NCI-H2107 treated with DMSO at 0.1 percent for 48 hours (cell line): ENCODE data around the gene TECTB.

ENCODE experiments used
- DNase-seq: peaks from one replicate; lab custom pipeline; 2025; ENCODE audit not compliant: unreplicated experiment; lab: John Stamatoyannopoulos, UW

The TECTB gene

DNA sequence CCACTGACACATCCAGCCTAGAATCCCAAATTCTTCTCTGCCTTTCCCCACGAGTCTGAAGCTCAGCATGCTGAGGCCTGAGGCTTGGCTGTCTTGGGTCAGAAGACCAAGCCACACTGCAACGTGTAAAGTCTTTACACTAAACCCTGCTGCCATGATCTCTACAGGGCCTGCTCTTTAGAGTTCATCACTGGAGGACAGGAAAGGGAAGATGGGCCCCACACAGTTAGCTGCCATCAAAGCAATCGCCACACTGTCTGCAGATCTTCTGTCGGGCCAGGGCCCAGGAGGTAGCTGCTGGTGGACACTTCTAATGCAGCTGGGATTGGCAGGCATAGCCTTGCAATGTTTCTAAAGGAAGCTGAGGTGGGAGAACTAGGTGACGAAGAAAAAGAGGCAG, 8.4 kb upstream of the TECTB start:
- no peak for DNase-seq

DNA sequence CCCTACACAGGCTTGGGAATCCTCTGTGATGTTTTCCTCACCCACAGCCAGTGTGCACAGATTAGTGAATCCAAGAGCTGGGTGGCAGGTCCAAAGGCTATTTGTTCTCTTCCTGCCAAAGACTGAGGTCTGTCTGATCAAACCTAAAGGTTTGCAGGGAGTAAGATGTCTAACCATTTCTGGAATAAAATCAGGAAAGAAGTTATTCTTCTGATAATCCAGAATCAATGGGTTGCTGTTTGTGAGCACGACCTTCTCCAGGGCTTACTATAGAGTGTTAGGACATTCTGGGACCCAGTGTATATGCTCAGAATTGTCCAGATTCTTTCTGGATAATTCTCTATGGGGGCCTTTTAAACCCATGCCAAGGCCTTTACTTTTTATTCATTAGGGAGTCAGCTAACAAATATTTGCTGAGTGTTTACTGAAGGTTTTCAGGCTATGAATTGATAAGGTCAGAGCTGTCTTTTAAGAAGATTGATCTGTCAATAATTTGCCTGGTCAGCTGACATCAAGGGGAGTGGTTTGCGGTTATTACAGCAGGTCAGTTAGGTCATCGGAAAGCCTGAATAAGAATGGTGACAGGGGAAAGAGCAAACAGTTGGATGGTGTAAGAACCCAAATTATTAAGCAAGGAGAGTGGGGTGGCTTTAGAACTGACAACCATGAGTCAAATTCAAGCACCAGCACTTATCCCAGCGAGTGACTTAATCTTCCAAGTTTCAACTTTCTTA, 7.5 kb upstream of the TECTB start:
- no peak for DNase-seq

DNA sequence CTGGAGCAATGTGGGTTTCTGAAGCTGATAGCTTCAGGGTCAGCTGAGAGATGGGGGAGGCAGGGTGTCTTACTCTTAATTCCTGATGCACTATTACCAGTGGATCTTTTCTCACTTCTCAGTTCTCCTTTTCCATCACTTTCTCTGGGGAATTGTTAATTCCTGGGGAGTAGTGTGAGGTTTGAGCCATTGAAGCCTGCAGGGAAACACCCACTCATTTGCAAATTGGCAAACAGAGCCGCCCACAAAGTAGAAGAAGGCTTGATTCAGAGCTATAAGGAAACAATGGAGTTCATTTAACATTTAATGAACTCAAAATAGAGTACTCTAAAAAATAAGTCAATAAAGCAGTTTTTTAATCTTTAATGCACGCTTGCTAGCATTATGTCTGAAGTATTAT, 4.3 kb upstream of the TECTB start:
- no peak for DNase-seq

DNA sequence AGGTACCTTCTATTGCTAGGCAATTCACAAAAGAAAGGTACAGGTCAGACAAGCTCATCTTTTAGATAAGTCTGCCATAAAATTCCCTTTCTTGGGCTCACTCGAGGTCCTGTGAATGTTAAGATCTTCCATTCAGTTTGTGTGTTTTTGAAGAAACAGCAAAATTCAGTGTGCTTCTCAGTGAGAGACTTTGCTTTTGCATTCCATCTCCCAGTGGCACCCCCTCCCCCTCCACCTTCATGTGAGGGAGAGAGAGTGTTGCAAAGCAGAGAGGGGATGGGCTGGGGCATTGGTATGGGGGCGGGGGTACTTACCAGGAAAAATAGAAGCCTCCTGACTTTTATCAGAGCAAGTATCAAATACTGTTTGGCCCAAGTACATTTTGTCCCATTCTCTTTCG, 3.8 kb upstream of the TECTB start:
- no peak for DNase-seq

DNA sequence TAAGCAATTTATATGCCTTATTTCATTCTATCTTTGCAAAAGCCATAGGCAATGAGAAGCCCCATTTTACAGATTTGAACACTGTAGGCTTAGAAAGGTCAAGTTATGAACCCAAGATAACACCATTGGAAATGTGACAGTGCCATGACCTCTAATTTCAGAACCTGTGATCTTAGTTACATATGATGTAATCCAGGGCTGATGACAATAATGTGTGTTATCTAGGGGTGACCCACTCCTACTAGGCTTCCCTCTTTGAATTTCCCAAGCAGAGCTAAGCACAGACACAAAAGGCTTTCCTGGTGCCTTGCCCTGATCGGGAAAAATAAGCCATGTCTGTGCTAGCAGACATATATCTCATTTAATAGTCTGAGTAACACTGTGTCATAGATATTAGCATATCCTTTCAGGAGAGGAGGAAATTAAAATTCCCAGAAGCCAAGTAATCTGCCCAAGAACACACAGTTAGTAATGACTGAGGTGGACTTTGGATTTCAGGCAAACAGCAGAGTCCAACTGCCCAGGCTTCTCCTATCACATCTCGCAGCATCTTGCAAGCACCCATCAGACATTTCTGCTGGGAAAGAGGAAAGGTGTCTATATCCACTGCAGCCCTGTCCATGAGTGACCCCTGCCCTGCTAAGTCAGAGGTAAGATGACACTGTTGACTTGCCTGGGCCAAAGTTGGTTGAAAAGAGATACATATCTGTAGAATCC, 2.8 kb upstream of the TECTB start:
- no peak for DNase-seq

DNA sequence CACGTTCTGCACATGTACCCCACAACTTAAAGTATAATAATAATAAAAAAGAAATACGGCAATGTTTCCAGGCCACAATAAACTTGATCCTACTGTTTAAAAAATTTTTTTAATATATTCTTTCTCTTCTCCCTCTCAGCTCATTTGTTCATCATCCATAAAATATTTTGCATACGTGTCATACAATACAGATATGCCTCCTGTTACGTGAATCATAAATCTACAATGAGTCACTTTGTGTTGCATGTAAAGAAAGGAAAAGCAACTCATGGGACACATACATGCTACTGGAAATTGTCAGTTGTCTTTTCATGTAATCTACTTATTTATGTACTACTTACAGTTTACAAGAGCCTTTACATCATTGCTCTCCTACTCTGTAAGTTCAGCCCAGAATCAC, 1.1 kb upstream of the TECTB start:
- DNase-seq, result no peak

DNA sequence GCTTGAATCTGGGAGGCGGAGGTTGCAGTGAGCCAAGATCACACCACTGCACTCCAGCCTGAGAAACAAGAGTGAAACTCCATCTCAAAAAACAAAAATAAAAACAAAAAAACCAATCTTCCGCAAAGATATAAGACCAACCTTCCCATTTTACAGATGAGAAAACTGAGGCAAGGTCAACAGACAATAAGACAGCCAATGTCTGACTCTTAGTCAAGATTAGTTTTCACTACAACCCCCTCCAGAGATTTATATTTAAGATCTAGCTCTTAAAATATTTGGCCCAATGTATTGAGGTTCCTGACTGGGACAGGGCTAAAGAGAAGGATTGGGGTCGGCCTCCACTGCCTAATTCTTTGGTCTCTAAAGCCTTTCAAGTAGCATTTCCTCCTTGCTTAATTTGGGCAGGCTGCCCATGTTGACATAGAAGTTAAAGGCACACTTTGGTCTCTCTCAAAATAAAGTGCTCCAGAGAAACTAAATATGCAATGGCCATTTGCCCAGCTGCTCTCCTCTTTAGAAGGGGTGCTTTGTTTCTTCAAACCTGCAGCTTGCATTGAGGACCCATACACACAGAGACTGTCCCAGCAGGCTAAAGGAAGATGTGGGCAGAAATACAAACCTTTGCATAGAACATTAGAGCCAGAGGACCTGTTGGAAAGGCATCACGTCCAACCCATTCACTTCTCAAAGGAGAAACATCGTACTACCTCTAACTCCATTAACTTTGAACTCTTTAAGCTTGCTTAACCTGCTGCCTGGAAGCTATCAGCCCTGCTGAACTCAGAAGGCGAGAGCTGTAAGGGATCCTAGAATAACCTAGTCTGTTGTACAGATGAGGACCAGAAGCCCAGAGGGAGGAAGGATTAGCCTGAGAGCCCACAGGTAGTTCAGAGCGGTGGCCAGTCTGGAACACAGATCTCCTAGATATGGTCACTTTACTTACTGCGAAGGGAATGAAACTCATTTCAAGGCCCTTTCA, 3.9 kb downstream of the TECTB start:
- no peak for DNase-seq

DNA sequence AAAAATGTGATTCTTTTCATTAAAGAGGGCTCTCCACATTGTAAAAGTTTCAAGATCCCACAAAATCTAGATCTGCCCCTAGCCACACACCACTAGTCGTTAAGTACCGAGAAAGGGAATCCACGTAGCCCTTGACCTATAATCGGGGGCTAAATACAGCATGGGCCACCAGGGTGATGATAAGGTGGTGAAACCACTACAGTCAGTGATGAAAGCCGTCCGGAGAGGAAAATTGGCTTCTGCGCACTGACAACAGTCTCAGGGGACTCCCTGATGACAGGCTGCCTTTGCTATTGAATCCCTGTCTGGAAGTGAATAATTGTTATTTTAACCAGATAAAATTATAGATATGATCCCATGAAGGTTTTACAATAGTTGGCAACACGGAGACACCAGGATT, 4.6 kb downstream of the TECTB start:
- DNase-seq, result no peak

DNA sequence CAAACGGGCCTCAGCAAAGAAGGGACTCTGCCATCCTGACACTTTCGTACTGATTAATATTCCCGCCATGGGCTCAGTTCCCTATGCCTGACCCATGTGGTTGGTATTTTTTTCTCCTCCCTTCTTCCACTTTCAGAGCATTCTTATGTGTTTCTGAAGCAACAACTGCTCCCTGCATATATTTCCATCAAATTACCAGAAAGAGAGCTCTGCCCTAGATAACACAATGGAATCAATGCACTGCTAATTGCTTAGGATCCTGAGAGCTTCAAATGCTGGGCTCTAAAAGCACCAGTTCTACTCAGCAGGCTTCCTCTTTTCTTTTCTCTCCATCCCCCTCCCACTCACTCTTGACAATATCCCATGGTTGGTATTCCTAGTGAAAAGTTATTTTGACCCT, 5.3 kb downstream of the TECTB start:
- DNase-seq, result no peak

DNA sequence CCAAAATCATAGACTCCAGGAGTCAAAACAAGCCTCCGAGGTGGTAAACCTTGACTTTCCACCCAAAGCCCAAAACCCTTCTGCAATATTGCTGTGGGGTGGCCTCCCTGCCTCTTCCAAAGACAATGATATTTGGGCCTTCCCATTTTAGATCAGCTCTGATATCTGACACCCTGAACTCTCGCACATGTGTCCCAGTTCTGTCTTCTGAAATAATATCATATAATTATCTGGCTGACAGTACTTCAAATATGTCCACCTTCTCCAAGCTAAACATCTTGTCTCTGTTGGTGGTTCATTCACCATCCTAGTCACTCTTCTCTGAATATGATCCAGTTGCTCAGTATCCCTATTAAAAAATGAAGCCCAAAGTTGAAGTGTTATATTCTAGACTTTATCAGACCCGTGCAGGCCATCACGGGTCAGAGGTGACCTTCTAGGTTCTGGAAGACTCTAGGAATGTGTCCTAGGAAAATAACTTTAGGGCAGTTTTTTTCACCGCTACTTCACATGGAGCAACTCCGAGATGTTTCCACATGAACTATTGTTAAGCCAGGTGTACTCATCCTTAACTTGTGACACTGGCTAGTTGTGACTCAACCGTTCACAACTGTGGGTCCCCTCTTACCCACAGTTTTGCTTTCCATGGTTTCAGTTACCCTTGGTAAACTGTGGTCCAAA, 6.3 kb downstream of the TECTB start:
- no peak for DNase-seq

DNA sequence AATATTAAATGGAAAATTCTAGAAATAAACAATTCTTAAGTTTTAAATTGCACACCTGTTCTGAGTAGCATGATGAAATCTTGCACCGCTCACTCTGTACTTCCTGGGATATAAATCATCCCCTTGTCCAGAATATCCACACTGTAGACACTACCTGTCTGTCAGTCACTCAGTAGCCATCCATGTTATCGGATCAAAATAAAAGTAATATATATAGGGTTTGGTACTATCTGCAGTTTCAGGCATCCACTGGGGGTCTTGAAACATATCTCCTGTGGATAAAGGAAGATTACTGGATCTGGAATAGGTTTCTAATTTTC, 6.8 kb downstream of the TECTB start:
- DNase-seq, result no peak

DNA sequence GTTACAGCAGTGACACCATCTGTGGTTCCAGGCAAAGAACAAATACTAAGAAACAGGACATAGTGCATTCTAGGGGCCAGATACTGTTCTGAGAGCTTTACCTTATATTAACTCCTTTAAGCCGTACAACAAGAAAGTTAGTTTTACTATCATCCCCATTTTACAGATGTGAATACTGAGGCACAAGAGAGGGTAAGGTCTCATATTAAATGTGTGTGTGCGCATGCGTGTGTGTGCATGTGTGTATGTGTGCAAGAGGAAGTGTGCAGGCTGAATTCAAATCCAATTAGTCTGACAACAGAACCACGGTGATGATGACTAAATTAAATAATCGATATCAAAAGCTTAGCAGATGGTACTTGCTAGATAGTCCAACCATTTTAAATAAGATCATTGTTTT, 11.0 kb downstream of the TECTB start:
- no peak for DNase-seq

DNA sequence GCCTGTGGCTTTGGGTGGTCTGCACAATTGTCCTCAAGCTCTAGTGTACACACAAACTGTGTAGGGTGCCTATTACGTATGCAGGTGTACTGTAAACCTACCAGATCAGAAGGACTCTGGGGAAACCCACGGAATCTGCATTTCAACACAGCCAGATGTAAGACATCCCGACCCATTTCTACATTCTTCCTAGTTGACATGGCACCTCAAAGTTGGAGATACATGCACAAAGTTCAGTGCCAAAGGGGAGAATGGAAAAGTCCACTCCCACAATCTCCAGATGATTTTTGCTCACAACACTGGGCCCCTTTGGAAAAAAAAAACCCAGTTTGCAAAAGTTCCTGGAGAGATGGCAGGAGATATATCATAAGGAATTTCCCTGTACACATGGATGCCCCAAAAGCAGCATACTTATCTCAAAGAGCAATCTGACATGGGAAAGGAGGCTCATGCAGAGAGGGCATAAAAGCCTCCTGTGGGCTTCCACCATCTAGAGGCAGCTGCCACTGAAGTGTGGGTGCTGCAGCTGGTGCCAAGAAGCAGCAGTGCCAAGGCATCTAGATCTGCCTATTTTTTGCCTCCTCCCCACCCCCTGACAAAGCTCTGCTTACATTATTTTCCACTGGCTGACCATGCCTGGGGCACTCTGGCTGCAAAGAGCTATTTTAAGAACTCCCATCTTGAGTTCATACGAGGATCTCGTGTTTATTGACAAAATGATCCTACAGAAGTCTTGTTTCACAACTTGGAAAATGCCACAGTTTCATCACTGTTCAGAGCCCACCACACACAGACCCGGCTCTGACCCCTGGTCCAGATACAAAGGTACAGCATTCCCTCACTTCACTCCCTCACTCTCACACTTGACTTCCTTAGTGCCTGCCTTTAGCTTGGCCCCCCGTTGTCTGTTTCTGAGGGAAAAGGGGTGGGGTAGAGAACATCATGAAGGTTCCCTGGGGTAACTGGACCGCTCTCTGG, 12.9 kb downstream of the TECTB start:
- DNase-seq, result no peak

DNA sequence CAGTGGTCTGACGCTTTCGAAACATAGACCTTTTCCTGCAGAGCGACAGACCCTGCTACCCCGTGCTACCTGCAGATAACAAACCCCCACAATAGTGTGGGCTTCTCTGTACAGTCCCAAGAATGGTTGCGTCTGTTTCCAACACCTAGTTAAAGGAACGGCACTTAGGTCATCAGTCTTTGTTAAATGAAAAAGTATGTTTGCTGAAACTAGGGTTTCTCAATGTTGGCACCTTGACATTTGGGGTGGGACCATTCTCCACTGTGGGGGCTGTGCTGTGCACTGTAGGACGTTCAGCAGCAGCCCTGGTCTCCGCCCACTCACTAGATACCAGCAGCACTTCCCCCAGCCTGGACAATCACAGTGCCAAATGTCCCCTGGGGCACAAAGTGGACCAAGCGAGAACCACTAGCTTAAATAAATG, 13.7 kb downstream of the TECTB start:
- DNase-seq, result no peak

DNA sequence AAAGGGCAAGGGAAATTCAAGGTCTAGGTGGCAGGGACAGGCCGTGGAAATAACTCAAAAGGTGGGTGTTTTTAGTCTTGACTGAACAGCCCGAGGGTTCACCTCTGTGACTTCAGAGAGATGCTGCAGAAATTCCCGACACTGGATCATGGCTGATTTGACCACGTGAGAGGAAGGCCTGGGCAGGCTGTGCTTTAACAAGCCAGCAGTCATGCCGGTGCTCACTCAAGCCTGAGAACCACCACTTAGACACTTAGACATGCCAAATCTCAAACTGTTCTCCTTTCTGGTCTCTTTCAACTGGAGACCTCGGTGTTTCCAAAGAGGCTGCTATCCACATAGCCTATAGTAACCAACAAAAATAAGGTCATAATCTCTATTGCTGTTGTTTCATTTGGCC, 15.4 kb downstream of the TECTB start:
- DNase-seq, result no peak

DNA sequence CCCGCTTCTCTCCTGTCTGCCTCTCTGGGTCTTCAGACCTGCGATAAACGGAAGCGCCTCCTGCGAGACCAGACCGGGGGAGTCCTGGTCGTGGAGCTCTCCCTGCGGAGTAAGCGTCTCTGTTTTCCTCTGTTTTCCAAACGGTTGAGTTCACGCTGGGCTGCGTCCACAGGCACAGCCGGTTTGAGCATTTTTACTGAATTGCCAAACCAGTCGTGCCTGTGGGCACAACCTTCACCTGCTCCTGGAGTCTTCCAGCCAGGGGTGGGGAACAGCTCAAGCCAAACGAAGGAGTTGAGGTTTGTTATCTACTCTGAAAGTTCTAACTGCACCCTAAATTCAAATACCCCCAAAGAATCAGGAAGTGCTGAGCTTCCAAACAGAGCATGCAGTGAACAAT, 16.3 kb downstream of the TECTB start:
- DNase-seq, result no peak

DNA sequence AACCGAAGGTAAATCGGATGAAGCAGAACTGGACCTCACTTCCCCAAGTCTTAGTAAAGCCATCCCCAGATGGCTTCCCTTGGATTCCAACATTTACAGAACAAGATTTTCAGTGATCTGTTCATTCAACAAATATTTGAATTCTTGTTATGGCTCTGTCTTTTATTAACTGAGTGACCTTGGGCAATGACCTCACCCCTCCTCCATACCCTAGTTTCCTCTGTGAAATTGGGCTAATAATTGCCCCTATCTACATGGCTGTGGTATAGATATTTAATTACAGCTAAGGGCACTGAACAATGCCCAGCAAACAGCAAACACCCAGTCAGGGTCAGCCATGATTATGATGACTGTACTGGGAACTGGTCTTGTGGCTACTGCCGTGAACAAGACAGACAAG, 19.1 kb downstream of the TECTB start:
- DNase-seq, result no peak

DNA sequence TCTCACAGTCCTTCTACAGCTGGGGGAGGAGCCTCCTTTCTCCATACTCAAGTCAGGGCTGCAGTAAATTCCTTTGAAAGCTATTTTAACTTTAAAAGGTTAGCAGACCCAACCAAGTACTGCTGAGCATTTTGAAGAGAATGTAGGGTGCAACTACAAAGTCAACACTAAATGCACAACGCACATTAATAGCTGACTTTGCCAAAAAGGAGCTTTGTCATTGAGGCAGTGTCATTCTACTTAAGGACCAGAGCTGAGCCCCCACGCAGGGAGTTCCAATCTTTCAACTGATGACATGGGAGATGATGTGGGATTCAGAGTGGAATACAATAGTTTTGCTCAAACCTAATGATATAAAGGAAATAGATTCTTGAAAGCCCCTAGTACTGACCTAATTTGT, 20.3 kb downstream of the TECTB start:
- no peak for DNase-seq

DNA sequence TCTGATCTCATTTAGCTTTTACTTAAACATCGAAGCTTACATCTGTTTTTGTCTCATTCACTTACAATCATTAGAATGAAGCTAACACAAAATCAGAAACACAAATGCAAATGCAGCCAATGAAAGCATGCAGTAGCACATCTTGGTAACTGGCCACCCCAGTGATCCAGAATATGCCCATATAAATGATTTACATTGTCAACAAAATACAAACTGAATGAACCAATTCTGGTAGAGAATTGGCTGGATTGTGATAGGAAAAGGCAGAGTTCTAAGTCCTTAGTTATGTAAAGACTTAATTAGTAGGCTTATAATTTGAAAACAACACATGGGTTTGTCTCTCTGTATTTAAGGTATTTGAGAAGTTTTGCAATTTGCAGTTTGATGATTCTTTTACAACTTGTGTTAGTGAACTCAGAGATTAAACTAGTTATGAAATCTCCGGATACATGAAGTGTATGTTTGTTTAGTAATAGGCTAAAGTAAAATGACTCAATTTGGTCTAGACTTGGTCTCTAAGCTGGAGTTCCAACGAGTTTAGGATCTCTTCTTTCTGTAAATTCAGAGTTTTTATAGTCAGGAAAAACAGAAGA, 21.2 kb downstream of the TECTB start:
- no peak for DNase-seq
